GM19467 (cell line): ENCODE data around the gene DHRS7B.
"Not testable (repeated sequence)": the region's sequence is repeated elsewhere in the genome, so short reads cannot be mapped to it uniquely, and the experiment has no call there.

Experiments
- ATAC-seq: cut with Tn5 transposase; IDR thresholded peaks from one replicate; pipeline ENCODE4 v1.9.1; 2021; ENCODE audit warnings: mild to moderate bottlenecking, moderate library complexity; ENCODE audit not compliant: unreplicated experiment

The DHRS7B gene

DNA sequence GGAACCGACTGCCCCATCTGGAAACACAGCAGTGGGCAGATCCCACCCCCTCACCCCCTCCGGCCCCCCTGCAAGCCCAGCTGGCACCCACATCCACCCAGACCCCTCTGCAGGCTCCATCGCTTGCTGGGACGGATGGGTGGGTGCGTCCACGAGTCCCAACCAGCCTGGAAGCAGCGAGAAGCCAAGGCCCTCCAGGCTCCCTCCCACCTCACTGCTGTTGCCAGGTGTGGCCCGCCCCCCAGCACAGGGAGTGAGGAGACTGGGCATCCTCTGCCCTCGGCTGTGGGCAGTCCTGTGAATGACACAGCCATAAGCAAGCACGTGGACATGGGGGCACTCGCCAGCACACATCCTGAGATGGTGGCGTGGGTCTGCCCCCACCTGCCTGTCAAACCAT, 75.7 kb downstream of the DHRS7B start:
- no peak for ATAC-seq

DNA sequence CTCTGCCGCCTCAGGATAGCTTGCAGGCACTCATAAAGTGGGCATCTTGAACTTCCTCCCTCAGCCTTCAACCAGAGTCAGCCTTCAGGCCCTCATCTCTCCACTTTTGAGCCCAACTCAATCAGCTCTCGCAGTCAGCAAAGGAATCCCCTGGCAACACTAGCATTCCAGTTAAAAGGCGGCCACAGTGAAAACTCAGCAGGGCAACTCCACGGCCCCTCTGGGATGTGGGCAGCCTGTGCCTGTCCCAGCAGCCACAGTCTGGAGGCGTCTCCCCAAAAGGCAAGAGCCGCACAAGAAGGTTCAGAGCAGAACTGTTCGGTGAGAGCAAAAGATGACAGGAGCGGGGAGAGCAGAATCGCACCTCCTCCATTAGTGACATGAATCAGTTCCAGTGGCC, 78.2 kb downstream of the DHRS7B start:
- no peak for ATAC-seq

DNA sequence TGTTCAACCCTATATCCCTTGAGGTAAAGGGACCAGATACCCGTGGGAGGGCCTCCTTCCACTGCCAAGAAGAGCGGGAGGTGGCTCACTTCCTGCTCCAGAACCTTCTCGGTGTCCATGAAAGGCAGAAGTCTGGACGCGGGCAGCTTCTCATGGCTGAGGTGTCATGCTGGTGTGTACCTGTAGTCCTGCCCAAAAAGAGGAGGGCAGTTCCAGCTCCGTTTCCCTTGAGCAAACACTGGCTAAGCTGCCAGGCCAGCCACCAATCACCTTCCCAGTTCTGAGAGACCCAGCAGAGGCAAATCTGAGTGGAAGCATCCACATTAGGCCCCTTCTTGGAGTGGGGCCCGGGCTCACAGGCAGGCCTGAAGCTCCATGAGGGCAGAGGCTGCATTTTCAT, 81.6 kb downstream of the DHRS7B start:
- no peak for ATAC-seq

DNA sequence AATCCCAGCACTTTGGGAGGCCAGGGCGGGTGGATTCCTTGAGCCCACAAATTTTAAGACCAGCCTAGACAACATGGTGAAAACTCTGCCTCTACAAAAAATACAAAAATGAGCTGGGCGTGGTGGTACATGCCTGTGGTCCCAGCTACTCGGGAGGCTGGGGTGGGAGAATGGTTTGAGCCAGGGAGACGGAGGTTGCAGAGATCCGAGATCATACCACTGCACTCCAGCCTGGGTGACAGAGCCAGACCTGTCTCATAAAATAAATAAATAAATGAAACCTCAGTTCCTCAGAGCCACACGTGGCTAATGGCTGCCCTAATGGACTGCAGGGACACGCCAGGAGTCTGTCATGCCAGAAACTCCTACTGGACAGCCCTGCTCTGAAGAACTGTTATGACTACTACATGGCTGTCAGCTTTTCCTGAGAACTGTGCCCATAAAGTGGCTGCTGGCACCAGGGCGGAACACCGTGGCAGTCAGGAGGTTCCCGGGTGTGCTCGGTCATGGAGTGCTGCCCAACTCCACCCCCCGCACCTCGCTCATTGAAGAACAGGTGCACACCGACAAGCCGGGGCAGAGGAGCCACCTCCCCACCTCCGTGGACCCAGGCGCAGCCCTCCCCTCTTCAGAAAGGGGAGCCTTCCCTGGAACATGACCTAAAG, 82.9 kb downstream of the DHRS7B start:
- ATAC-seq: no peak

DNA sequence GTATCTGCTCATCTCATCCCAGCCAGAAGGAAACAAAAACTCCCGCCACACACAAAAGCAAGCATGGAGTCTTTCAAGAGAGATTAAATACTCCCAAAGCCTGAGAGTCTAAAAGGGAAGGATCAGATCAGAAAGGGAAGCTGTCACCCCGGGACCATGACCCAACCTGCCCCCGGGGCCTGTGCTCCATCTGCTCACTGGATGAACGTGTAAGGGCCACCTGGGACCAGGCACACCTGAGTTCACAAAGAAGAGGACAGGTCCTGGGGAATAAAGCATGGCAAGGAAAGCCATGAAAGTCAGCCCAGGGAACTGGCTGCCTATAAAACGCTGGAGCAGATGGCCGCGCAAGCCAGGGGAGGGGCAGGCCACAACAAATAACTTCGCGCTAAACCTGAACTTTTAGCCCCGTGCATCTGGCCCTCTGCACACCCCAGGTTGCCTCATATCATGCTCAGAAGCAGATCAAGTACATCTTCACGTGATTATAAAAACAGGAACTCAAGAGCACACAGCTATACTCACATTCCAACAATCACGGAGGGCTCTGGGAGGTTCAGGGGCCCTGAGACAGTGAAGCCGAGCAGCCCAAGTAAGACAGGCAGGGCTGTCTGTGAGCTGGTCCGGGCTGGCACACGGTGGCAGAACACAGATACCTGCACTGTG, 83.8 kb downstream of the DHRS7B start:
- no peak for ATAC-seq

DNA sequence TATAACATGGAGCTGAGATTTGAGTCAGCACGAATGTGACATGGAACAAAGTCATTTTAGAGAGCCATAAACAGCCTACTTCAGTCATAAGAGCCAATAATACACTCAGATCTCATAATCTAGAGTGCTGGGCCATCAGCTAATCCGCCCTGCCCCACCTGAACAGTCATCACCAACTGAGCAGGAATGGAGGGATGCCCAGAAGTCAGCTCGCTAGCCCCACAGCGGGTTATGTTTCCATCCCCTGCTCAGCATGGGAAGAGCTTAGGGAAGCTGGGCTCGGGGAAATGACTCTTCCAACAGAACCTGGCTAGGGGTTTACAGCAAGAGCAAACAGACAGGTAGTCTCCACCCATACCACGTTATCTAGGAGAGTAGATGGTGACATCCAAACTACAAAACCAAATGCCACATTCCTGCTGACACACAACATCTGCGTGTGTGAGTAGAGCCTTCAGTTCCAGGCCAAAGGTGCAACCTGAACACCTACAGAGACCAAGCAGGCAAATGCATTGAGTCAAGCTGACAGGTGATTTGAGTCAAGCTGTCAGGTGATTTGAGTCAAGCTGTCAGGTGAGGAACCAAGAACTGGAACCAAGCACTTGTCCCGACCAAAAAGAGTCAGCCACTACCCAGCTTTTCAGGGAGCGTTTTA, 85.2 kb downstream of the DHRS7B start:
- ATAC-seq: no peak

DNA sequence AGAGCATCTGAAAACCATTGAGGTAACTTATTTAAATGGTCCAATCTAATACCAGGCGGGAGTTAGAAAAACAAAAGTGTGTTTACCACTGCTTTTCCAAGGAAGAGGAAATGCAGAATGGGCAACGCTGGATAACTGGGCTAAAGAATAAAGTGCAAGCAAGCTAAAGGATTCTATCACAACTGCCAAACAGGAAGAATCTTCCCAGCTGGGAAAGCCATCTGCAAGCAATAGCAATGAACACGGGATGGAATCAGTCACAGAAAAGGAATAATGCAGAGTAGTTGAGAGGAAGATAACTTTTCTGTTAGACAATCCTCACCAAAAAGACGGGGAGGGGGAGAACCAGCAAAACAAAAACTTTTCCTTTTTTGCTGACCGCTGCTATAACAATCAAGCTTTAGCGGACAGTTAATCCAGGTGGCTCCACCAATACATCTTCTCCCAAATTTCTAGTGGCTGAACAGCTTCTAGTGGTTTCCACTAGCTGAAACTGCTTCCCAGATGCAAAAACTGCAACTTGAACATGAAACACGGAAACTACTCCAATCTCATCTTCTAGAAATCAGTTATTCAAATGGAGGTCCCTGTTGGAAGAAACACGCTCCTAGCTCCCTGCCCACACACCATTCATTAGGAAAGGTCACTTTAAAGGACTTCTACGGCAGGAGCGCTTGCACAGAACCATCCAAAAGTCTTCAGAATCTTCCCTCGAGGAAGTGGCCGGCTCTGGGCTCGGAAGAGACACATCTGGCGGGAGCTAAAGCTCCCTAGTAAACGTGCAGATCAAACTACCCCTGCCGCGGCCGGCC, 86.3 kb downstream of the DHRS7B start:
- ATAC-seq: no peak

DNA sequence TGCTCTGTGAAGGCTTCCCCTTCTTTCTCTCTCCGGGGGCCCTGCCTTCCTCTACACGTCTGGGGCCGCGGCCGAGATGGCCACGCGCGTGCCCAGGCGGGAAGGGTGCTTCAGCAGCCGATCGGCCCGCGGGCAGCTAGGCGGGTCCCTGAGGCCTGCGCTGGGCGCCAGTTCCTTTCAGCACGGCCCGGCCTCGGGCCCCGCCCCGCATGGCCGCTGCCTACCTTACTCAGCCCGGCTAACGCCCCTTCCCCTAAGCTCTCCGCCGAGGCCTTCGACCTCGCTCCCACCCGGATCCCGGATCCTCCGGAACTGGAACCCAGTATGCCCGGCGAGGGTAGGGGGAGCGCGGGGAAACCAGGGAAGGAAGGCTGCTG, 86.9 kb downstream of the DHRS7B start:
- ATAC-seq: peak; percentile 17

DNA sequence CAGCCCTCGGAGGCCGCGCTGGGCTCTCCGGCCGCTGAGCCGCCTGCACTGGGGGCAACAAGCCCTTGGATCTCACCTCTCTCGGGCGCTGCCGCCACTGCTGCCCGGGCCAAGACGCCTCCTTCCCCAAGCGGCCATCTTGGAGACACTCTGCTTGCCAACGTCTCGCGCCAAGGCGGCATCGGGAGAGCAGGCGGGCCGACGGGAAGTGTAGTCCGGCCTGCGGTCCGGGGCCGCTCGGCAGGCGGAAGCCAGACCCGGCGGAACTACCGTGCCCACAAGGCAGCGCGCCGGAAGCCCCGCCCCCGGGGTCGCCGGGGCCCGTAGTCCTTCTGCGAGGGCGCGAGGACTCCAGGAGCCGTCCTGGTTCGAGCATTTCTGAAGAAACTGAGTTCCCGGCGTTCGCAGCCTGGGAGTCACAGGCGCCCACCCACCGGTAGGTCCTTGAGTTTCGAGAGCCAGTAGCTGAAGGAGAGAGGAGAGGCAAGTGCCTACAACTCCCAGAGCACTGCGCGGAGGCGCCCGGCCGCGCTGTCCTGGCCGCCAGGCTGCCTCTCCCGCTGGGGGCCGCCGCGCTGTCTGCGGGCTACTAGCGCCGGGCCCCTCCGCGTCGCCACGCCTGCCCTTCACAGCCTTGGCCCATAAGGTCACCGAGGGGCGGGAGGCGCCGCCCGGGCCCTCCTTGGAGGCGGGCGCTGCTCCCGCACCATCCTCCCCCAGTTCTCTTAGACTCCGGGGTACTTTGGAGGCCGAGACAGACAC, 87.4 kb downstream of the DHRS7B start, which contains the start of gene TMEM11:
Gene TMEM11, minus strand, starts transcription at position 147 of the 762 bp plus-strand sequence. Its CDS starts 9 bp downstream, at position 138.
- peak; percentile 89 for ATAC-seq

DNA sequence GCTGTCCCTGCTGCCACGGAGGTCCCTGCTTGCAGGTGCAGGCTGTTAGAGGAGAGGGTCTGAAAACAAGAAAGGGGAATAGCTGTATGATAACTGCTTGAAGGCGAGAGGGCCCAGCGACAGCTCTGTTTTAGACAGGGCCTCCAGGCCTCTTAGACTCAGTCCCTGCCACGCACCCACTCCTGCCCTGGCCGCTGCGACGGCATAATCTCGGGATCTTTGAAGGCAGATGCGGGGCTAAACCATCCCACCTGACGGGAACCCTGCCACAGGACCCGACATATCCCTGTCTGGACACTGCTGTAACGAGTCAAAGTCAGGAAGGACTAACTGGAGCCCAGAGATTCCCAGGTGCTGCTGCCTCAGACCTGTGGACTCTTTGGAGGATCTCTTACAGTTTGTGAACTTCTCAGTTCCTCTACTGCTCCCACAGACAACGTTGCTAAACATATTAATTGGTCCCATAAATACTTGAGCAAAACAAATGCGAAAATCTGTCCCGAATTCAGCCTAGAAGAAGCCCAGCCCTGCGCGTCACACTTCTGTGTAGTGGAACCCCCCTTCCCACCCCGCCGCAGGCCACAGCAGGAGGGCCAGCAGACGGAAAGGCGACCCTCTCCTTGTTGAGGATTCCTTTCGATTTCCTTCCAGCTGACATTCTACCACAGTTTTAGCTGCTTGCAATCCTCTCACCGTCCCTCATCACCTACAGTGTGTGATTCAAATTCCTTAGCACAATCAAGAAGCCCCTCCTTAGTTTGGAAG, 88.2 kb downstream of the DHRS7B start:
- peak; percentile 6 for ATAC-seq

DNA sequence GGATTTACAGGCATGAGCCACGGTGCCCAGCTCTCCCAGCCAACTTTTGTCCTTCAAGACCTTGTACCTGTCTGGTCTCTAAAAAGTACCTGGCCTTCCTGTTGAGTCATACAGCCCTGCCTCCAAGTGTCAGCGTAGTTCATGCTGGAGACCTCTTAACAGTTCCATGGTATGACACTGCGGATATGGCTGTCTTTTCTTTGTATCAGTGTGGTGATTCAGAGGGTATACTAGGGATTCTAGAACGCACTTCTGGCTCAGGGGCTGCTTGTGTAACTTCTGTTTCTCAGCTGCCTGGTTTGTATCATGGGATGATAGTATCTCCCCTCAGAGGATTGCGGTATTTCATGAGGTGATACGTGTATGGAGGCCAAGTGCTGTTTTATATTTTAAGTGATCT, 89.2 kb downstream of the DHRS7B start:
- no peak for ATAC-seq

DNA sequence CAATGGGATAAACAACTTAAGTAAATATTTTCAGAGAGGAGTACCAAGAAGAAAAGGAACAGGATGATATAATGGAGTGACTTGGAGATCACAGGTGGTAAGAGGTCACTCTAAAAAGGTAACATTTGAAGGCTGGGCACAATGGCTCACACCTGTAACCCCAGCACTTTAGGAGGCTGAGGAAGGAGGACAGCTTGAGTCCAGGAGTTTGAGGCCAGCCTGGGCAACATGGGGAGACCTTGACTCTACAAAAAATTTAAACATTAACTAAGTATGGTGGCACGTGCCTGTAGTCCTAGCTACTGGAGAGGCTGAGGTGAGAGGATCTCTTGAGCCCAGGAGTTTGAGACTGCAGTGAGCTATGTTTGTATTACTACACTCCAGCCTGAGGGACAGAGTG, 90.6 kb downstream of the DHRS7B start:
- no peak for ATAC-seq

DNA sequence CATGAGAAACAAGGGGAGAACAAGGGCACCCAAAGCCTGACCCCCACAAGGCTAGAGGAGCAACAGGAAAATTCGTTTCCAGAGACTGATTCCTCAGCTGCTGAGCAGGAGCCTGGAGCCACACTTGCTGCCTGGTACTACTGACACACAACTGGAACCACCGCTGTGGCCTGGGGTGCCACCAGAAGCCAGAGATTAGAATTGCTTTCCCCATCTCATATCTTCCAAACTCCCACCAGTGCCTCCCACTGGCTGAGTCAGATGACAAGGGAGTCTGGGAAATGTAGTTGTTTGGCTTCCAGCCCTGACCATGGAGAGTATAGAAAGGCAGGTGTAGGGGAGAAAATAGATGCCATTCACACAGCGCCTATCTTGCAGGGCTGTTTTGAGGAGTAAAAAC, 91.3 kb downstream of the DHRS7B start:
- no peak for ATAC-seq

DNA sequence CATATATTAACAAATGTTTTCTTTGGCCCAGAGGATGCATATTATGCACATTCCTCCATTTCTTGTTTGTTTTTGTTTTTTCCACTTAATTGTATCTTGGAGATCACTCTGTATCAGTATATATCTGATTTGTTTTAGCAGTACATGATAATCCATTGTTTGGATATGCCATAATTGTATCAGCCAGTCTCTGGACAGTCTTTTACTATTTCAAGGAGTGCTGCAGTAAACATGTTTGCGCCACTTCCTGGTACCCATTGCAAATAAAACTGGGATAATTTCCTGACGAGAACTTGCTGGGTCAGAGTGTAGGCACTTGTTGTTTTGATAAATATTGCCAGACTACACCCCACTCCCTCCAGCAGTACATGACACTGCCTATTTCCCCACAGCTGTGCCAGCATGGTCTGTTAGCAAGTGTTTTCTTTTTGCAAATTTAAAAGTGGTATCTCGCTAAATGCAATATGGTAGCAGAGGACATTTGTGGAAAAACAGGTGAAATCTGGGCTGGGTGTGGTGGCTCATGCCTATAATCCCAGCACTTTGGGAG, 92.1 kb downstream of the DHRS7B start:
- ATAC-seq: no peak

DNA sequence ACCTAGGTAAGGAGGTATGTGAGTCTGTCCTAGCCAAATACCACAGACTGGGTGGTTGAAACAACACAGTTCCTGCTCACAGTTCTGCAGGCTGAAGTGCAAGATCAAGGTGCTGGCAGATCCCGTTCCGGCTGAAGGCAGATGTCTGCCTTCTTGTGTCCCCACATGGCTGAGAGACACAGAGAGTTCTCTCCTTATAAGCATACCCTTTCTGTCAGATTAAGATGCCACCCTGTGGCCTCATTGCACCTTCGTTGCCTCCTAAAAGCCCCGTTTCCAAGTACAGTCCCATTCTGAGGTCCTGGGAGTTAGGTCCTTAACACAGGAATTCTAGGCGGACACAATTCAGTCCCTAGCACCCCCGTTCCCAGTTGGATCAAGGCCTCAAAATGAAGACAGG, 96.3 kb downstream of the DHRS7B start:
- ATAC-seq: no peak

DNA sequence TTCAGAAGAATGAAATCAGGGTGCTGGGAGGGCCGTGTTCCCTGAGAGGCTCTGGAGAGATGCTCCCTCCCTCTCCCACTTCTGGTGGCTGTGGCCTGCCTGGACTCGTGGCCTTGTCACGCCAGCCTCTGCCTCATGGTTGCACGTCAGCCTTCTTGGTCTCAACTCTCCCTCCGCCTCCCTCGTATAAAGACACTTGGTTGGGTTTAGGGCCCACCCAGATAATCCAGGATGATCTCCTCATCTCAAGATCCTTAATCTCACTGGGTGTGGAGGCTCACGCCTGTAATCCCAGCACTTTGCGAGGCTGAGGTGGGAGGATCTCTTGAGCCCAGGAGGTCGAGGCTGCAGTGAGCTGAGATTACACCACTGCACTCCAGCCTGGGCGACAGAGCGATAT, 100.5 kb downstream of the DHRS7B start:
- not testable (repeated sequence) for ATAC-seq

DNA sequence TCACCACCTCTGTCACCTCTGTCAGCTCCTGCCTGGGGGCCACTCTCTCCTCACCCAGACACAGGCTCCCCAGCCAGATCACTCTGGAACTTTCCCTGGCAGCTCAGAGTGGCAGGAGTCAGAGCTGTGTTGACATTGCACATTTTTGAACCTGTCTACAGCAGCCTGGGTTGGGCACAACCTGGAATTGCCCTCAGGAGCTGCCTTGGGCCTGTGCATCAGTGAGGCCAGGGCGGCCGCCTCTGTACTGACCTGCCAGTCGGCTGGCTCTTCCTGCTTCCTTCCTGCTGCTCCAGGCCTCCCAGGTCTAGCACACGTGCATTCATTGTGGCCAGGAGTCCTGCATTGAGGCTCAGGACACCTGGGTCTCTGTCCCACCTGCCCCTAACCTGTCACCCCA, 101.3 kb downstream of the DHRS7B start:
- ATAC-seq: no peak

DNA sequence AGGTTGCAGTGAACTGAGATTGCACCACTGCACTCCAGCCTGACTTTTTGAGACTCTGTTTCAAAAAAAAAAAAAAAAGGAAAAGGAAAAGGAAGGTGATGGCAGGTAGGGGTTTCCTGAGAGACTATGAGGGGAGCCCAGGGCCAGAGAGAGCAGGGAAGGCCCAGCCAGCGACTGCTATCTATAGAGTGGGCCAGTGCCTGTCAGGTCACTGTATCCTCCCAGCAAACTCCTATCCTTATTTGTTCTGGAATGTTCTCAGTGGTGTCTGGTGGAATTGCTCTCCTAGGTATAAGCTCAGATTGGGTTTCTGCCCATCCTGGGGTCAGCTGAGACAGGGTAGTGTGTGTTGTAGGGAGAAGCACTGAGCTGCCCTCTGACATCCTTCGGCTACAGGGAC, 102.1 kb downstream of the DHRS7B start:
- no peak for ATAC-seq

DNA sequence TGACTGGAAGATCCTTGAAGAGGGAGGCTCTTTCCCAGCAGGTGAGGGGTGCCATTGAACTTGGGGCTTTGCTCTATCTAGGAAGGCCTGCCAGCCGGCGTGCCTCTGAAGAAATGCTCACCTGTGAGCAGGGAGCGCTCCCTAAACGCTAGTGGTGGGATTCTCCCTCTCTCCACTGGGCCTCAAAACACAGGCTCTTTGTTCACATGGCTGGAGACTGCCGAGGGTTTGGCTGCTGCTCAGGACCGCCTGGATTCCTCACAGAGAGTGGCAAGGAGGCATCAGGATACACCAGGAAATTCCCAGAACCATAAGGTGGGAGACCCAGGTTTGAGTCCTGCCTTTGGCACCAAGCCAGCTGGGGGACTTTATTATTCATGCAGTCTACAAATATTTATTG, 104.8 kb downstream of the DHRS7B start:
- no peak for ATAC-seq
